ENCODE measurements around the gene CHST8. TPM values are rescaled to one million over a fixed set of nuclear protein-coding genes. Genes with fewer than 3 reads are reported as not detected.

The CHST8 gene
- total and polyA plus RNA-seq, 2 of the 13 experiments (the other 11 are each of a cell fraction or from before 2014, with no cell fraction given) = not detected

GRCh38 chr19:33775731-33776487, 154.2 kb downstream of the CHST8 start:
- POLR2A ChIA-PET = no interaction called here

More at GRCh38 chr19:33775731-33776487, 154.2 kb downstream of the CHST8 start:
- TF ChIP-seq RERE (CRISPR knock-in tag; IDR thresholded peaks at IDR 0.05; ENCODE audit: low read depth) = no peak
- TF ChIP-seq NBN (conservative IDR thresholded peaks at IDR 0.05) = 0 out of 2 replicates have a peak, but pooled peaks have one; percentile 32
- Histone ChIP-seq H3K27ac (ENCODE audit: extremely low read length, insufficient read depth, low read length) (no peak overlapping the region), H2AFZ (ENCODE audit: low read length) (no peak overlapping the region), H3K36me3 (replicated peaks in 1 of 2; ENCODE audit: control insufficient read depth in 1 of 2, insufficient read depth in 2 of 2, low read length in 2 of 2) (no peaks in the 10 kb centered on the region), H3K9ac (ENCODE audit: insufficient read depth, low read depth, low read length) (no peak overlapping the region), H3K79me2 (ENCODE audit: insufficient read depth, low read length) (no peaks in the 10 kb centered on the region), H3K9me3 (ENCODE audit: low read length) (no peaks in the 10 kb centered on the region), H3K4me3 (replicated peaks in 1 of 3; ENCODE audit: insufficient read depth in 1 of 3, low read depth in 2 of 3, low read length in 3 of 3) (no peak overlapping the region), H4K20me1 (ENCODE audit: insufficient read depth, low read length) (peaks cover 5% of the 10 kb centered on the region; the same call in 1 of the 2 replicates), H3K27me3 (ENCODE audit: control insufficient read depth in 1 of 2, insufficient read depth in 2 of 2, low read length in 2 of 2) (peaks cover 4 to 37% of the 10 kb centered on the region in 2 experiments), H3K4me1 (ENCODE audit: insufficient read depth, low read length) (peaks cover 7% of the 10 kb centered on the region), H3K4me2 (ENCODE audit: low read depth, low read length) (no peak overlapping the region)
- WGBS (ENCODE audit: low lambda C conversion rate) = 19% methylated on average over 5 of the region's 9 CpGs
- CTCF ChIA-PET (ENCODE audit: low intra/inter-chr PET ratio, low total read pairs) = interaction anchor here (4.6 to 5.6 kb wide), 2 partner anchors 222 to 319 kb away, joined by 55 to 148 read pairs; no protein-coding TSS in a partner anchor
- intact Hi-C loops (cut with micrococcal nuclease; ENCODE audit: unreplicated experiment) = no loop called here
- in situ Hi-C loops (cut with HindIII; ENCODE audit: extremely low pct_ligation_motif_present, low pct_unique_long_range_greater_than_20kb) = loop anchor here (5.0 kb wide), 2 partner anchors 221 to 321 kb away; no protein-coding TSS in a partner anchor
- BruUV-seq (replicated peaks) = no TSS peak
- DNase-seq (ENCODE audit: low spot score) = no peak
- FAIRE-seq = no peak
- ATAC-seq = no peak

Data from HepG2 (cell line).